ENCODE results near the gene CTBP2. TPM values are rescaled to one million over a fixed set of nuclear protein-coding genes. Genes with fewer than 3 reads are reported as not detected.

The CTBP2 gene
- total and polyA plus RNA-seq, 4 donors, result 3.4 to 59.2 (median 5.5) TPM

DNA sequence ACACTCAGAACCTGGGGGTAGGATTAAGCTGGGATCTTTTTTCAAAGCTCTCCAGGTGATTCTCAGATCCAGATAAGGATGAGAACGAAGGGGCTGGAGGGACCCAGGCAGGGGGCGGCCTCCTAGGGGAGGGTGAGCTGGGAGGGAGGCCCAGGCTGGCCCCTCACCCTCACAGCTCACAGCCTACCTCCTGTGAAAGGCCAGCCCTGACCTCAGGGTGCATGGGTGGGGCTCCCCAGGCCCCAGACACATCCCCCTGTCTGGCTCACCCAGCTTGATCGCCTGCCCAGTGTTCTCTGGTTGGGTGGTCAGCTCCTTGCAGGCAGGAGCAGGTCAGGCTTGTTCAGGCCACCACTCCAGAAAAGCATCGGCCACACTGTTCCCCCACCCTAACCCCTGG is 24.3 kb downstream of the CTBP2 start:
- 87% methylated on average over 4 of the region's 4 CpGs for WGBS
- peaks cover 0 to 3% (median 0%) of the 10 kb centered on the region in 4 donors for H3K27me3 ChIP-seq (ENCODE audit: control insufficient read depth in 4 of 4, insufficient read depth in 4 of 4, low read length in 3 of 4)
- H3K27ac ChIP-seq (ENCODE audit: low read depth in 1 of 2, low read length in 2 of 2), result peak overlapping the region in 1 of 2 donors; percentile 3
- no peaks in the 10 kb centered on the region for H3K36me3 ChIP-seq (ENCODE audit: control insufficient read depth in 4 of 4, insufficient read depth in 3 of 4, low read depth in 1 of 4, low read length in 3 of 4)
- no peak overlapping the region for H3K9ac ChIP-seq (ENCODE audit: low read depth in 1 of 2, low read length in 2 of 2)
- H3K4me3 ChIP-seq (ENCODE audit: low read depth in 1 of 3, low read length in 3 of 3), result no peak overlapping the region
- no peaks in the 10 kb centered on the region for H3K4me1 ChIP-seq (ENCODE audit: control insufficient read depth in 4 of 4, insufficient read depth in 4 of 4, low read length in 3 of 4)
- peaks cover 0 to 3% (median 0%) of the 10 kb centered on the region in 4 donors for H3K9me3 ChIP-seq (ENCODE audit: control insufficient read depth in 4 of 4, low read length in 3 of 4)
- TF ChIP-seq EGR1 (IDR thresholded peaks at IDR 0.05; ENCODE audit: low read depth in 2 of 2) (no peak), FOXA2 (IDR thresholded peaks at IDR 0.05) (no peak), SP1 (IDR thresholded peaks at IDR 0.05) (no peak), GABPA (IDR thresholded peaks at IDR 0.05 in 1 of 2, conservative IDR thresholded peaks at IDR 0.05 in 1 of 2) (no peak), NR2F2 (IDR thresholded peaks at IDR 0.05) (no peak), JUND (IDR thresholded peaks at IDR 0.05) (no peak), RAD21 (IDR thresholded peaks at IDR 0.05) (no peak)
- TF ChIP-seq, protein P1, sequence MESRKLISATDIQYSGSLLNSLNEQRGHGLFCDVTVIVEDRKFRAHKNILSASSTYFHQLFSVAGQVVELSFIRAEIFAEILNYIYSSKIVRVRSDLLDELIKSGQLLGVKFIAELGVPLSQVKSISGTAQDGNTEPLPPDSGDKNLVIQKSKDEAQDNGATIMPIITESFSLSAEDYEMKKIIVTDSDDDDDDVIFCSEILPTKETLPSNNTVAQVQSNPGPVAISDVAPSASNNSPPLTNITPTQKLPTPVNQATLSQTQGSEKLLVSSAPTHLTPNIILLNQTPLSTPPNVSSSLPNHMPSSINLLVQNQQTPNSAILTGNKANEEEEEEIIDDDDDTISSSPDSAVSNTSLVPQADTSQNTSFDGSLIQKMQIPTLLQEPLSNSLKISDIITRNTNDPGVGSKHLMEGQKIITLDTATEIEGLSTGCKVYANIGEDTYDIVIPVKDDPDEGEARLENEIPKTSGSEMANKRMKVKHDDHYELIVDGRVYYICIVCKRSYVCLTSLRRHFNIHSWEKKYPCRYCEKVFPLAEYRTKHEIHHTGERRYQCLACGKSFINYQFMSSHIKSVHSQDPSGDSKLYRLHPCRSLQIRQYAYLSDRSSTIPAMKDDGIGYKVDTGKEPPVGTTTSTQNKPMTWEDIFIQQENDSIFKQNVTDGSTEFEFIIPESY (IDR thresholded peaks at IDR 0.05), result no peak
- no peak for DNase-seq (ENCODE audit: low spot score)

GRCh38 chr10:125135771-125136035 is 24.7 kb downstream of the CTBP2 start:
- no peaks in the 10 kb centered on the region for H3K4me1 ChIP-seq (ENCODE audit: control insufficient read depth in 4 of 4, insufficient read depth in 4 of 4, low read length in 3 of 4)
- 84% methylated on average over 6 of the region's 6 CpGs for WGBS
- DNase-seq (ENCODE audit: low spot score), result no peak
- peaks cover 0 to 3% (median 0%) of the 10 kb centered on the region in 4 donors for H3K27me3 ChIP-seq (ENCODE audit: control insufficient read depth in 4 of 4, insufficient read depth in 4 of 4, low read length in 3 of 4)
- peaks cover 0 to 3% (median 0%) of the 10 kb centered on the region in 4 donors for H3K9me3 ChIP-seq (ENCODE audit: control insufficient read depth in 4 of 4, low read length in 3 of 4)
- no peak overlapping the region for H3K9ac ChIP-seq (ENCODE audit: low read depth in 1 of 2, low read length in 2 of 2)
- H3K4me3 ChIP-seq (ENCODE audit: low read depth in 1 of 3, low read length in 3 of 3), result no peak overlapping the region
- no peak overlapping the region for H3K27ac ChIP-seq (ENCODE audit: low read depth in 1 of 2, low read length in 2 of 2)
- H3K36me3 ChIP-seq (ENCODE audit: control insufficient read depth in 4 of 4, insufficient read depth in 3 of 4, low read depth in 1 of 4, low read length in 3 of 4), result no peaks in the 10 kb centered on the region
- TF ChIP-seq CTCF (IDR thresholded peaks at IDR 0.05; ENCODE audit: low read depth, low read length, missing input control) (no peak), NR2F2 (IDR thresholded peaks at IDR 0.05) (no peak), RXRA (IDR thresholded peaks at IDR 0.05) (no peak), EGR1 (IDR thresholded peaks at IDR 0.05; ENCODE audit: low read depth in 2 of 2) (no peak), HNF4G (IDR thresholded peaks at IDR 0.05) (no peak), FOXA1 (IDR thresholded peaks at IDR 0.05) (no peak)
- TF ChIP-seq, protein P2, sequence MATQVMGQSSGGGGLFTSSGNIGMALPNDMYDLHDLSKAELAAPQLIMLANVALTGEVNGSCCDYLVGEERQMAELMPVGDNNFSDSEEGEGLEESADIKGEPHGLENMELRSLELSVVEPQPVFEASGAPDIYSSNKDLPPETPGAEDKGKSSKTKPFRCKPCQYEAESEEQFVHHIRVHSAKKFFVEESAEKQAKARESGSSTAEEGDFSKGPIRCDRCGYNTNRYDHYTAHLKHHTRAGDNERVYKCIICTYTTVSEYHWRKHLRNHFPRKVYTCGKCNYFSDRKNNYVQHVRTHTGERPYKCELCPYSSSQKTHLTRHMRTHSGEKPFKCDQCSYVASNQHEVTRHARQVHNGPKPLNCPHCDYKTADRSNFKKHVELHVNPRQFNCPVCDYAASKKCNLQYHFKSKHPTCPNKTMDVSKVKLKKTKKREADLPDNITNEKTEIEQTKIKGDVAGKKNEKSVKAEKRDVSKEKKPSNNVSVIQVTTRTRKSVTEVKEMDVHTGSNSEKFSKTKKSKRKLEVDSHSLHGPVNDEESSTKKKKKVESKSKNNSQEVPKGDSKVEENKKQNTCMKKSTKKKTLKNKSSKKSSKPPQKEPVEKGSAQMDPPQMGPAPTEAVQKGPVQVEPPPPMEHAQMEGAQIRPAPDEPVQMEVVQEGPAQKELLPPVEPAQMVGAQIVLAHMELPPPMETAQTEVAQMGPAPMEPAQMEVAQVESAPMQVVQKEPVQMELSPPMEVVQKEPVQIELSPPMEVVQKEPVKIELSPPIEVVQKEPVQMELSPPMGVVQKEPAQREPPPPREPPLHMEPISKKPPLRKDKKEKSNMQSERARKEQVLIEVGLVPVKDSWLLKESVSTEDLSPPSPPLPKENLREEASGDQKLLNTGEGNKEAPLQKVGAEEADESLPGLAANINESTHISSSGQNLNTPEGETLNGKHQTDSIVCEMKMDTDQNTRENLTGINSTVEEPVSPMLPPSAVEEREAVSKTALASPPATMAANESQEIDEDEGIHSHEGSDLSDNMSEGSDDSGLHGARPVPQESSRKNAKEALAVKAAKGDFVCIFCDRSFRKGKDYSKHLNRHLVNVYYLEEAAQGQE (IDR thresholded peaks at IDR 0.05), result no peak
- TF ChIP-seq, protein P1 (IDR thresholded peaks at IDR 0.05), result no peak
- TF ChIP-seq, protein P3, sequence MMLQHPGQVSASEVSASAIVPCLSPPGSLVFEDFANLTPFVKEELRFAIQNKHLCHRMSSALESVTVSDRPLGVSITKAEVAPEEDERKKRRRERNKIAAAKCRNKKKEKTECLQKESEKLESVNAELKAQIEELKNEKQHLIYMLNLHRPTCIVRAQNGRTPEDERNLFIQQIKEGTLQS (IDR thresholded peaks at IDR 0.05), result no peak
- TF ChIP-seq, protein P4, sequence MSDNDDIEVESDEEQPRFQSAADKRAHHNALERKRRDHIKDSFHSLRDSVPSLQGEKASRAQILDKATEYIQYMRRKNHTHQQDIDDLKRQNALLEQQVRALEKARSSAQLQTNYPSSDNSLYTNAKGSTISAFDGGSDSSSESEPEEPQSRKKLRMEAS (IDR thresholded peaks at IDR 0.05), result no peak
